ENCODE results near the gene REC8. TPM values are rescaled to one million over a fixed set of nuclear protein-coding genes. Genes with fewer than 3 reads are reported as not detected.

The REC8 gene
- total and polyA plus RNA-seq, 2 of the 13 experiments (the other 11 are each of a cell fraction or from before 2014, with no cell fraction given) = 3.4 to 14.7 TPM

DNA sequence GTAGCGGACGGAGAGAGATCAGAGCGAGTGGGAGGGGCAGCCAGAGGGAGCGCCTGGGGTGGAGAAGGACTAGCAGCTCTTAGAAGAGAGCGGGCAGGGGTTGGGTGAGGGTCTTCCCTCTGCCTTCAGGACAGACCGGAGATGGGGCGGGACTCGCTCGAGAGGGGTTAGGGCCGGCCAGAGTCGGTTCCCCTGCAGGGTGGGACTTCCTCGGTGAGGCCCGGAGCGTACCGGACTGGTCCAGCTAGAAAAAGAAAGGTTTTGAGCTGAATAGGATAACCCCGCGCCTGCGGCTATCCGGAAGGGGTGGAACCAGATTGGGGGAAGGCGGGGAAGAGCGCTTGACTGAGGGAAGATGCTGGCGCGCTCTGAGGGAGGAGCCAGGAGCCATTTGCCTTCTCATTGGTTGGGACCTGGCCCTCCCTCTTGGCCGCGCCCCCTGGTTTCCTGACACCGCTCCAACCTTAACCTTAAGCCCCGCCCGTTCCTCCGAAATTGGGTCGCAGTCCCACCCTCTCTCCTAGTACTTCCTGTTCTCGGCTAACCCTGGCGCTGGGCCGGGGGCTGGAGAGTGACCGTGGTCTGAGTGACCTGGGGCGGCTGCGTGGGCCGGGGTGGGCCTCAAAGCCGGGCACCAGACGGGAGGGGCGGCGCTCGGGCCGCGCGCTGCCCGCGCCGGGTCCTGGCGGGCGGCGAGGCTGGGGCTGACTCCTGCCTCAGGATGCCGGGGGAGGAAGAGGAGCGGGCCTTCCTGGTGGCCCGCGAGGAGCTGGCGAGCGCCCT lies 24.7 kb upstream of the REC8 start, which contains the start of gene RNF31 (continued):
- TF ChIP-seq, protein P1, sequence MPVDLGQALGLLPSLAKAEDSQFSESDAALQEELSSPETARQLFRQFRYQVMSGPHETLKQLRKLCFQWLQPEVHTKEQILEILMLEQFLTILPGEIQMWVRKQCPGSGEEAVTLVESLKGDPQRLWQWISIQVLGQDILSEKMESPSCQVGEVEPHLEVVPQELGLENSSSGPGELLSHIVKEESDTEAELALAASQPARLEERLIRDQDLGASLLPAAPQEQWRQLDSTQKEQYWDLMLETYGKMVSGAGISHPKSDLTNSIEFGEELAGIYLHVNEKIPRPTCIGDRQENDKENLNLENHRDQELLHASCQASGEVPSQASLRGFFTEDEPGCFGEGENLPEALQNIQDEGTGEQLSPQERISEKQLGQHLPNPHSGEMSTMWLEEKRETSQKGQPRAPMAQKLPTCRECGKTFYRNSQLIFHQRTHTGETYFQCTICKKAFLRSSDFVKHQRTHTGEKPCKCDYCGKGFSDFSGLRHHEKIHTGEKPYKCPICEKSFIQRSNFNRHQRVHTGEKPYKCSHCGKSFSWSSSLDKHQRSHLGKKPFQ (CRISPR knock-in tag; IDR thresholded peaks at IDR 0.05; ENCODE audit: insufficient replicate concordance) = no peak
- TF ChIP-seq ZBTB7B (CRISPR knock-in tag; IDR thresholded peaks at IDR 0.05) (no peak), KLF6 (CRISPR knock-in tag; IDR thresholded peaks at IDR 0.05) (peak; percentile 48), SOX13 (IDR thresholded peaks at IDR 0.05) (0 out of 2 replicates have a peak, but pooled peaks have one; percentile 40), SOX13 (CRISPR knock-in tag; conservative IDR thresholded peaks at IDR 0.05 in 1 of 2, IDR thresholded peaks at IDR 0.05 in 1 of 2) (0 out of 4 replicates have a peak, but pooled peaks of 1 of the 2 experiments have one; percentile 75), KLF13 (CRISPR knock-in tag; IDR thresholded peaks at IDR 0.05) (0 out of 2 replicates have a peak, but pooled peaks have one; percentile 91), TGIF2 (CRISPR knock-in tag; IDR thresholded peaks at IDR 0.05) (no peak), IKZF1 (IDR thresholded peaks at IDR 0.05) (no peak), STAG1 (CRISPR knock-in tag; IDR thresholded peaks at IDR 0.05) (no peak; the same call in 1 of the 2 replicates), SMAD3 (CRISPR knock-in tag; IDR thresholded peaks at IDR 0.05) (peak; percentile 29; the same call in 1 of the 2 replicates), ISX (CRISPR knock-in tag; conservative IDR thresholded peaks at IDR 0.05) (0 out of 2 replicates have a peak, but pooled peaks have one; percentile 81), ZEB1 (IDR thresholded peaks at IDR 0.05; ENCODE audit: insufficient replicate concordance, low read depth) (no peak), CCAR2 (optimal IDR thresholded peaks at IDR 0.05; ENCODE audit: low read depth, low read length) (no peak), ZFP62 (CRISPR knock-in tag; IDR thresholded peaks at IDR 0.05) (0 out of 2 replicates have a peak, but pooled peaks have one; percentile 67), XRCC5 (optimal IDR thresholded peaks at IDR 0.05; ENCODE audit: low read length) (no peak), SPEN (CRISPR knock-in tag; IDR thresholded peaks at IDR 0.05; ENCODE audit: low read depth) (peak; percentile 16; the same call in 1 of the 2 replicates), NR2F2 (IDR thresholded peaks at IDR 0.05; ENCODE audit: borderline replicate concordance, low read depth) (no peak), BRD4 (CRISPR knock-in tag; IDR thresholded peaks at IDR 0.05) (peak; percentile 94; the same call in 1 of the 2 replicates), ZNF547 (CRISPR knock-in tag; IDR thresholded peaks at IDR 0.05) (no peak; the same call in none of the 2 replicates), TBP (CRISPR knock-in tag; IDR thresholded peaks at IDR 0.05) (no peak; the same call in 1 of the 2 replicates)
- TF ChIP-seq, protein P2, sequence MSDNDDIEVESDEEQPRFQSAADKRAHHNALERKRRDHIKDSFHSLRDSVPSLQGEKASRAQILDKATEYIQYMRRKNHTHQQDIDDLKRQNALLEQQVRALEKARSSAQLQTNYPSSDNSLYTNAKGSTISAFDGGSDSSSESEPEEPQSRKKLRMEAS (IDR thresholded peaks at IDR 0.05) = no peak
- TF ChIP-seq, protein P3, sequence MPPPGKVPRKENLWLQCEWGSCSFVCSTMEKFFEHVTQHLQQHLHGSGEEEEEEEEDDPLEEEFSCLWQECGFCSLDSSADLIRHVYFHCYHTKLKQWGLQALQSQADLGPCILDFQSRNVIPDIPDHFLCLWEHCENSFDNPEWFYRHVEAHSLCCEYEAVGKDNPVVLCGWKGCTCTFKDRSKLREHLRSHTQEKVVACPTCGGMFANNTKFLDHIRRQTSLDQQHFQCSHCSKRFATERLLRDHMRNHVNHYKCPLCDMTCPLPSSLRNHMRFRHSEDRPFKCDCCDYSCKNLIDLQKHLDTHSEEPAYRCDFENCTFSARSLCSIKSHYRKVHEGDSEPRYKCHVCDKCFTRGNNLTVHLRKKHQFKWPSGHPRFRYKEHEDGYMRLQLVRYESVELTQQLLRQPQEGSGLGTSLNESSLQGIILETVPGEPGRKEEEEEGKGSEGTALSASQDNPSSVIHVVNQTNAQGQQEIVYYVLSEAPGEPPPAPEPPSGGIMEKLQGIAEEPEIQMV (CRISPR knock-in tag; IDR thresholded peaks at IDR 0.05; ENCODE audit: low read depth) = peak; percentile 33; the same call in 1 of the 2 replicates
- TF ChIP-seq, protein P4, sequence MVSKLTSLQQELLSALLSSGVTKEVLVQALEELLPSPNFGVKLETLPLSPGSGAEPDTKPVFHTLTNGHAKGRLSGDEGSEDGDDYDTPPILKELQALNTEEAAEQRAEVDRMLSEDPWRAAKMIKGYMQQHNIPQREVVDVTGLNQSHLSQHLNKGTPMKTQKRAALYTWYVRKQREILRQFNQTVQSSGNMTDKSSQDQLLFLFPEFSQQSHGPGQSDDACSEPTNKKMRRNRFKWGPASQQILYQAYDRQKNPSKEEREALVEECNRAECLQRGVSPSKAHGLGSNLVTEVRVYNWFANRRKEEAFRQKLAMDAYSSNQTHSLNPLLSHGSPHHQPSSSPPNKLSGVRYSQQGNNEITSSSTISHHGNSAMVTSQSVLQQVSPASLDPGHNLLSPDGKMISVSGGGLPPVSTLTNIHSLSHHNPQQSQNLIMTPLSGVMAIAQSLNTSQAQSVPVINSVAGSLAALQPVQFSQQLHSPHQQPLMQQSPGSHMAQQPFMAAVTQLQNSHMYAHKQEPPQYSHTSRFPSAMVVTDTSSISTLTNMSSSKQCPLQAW (CRISPR knock-in tag; IDR thresholded peaks at IDR 0.05) = no peak
- TF ChIP-seq, protein P5, sequence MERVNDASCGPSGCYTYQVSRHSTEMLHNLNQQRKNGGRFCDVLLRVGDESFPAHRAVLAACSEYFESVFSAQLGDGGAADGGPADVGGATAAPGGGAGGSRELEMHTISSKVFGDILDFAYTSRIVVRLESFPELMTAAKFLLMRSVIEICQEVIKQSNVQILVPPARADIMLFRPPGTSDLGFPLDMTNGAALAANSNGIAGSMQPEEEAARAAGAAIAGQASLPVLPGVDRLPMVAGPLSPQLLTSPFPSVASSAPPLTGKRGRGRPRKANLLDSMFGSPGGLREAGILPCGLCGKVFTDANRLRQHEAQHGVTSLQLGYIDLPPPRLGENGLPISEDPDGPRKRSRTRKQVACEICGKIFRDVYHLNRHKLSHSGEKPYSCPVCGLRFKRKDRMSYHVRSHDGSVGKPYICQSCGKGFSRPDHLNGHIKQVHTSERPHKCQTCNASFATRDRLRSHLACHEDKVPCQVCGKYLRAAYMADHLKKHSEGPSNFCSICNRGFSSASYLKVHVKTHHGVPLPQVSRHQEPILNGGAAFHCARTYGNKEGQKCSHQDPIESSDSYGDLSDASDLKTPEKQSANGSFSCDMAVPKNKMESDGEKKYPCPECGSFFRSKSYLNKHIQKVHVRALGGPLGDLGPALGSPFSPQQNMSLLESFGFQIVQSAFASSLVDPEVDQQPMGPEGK (CRISPR knock-in tag; IDR thresholded peaks at IDR 0.05) = peak; percentile 63; the same call in 1 of the 2 replicates

Data from HepG2 (cell line).